ENCODE data around the gene CST11.

CST11 gene

DNA sequence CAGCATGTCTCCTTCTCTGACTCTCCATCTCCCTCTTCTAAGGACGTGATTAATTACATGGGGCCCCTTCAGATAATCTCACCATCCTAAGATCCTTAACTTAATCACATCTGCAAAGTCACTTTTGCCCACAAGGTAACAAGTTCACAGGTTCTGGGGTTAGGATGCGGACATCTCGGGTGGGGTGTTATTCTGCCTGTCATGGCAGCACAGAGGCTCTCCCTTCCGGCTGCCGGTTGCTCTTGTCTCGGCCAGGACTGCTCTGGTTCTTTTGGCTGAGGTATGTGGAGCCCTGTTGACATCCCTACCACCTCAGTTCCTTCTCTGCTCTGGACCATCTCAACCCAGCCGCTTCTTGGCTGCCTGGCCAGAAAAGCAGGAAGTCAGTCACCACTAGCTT lies 4.2 kb upstream of the CST11 start:
- no peak for DNase-seq

DNA sequence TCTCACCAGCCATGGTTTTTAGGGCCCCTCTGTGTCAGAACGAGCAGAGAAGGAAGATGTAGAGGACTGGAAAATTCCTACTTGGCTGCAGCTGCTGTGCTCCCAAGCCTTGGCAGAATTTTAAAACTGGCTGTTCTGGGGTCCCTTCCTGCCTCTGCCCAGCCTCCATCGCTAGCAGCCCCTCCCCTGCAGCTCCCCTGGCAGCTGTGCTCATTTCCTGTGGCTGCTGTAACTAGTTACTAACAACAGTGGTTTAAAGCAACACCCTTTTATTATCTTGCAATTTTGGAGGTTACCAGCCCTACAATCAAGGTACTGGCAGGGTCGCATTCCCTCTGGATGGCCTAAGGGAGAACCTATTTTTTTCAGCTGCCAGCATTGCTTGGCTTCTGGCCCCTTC lies 3.7 kb upstream of the CST11 start:
- in situ Hi-C loops (cut with HindIII; ENCODE audit: low pct_ligation_motif_present, low pct_unique_long_range_greater_than_20kb, low sequenced_read_pairs): no loop called here

More for the DNA sequence above, 4.2 kb upstream of the CST11 start:
- in situ Hi-C loops (cut with HindIII; ENCODE audit: low pct_ligation_motif_present, low pct_unique_long_range_greater_than_20kb, low sequenced_read_pairs): no loop called here

DNA sequence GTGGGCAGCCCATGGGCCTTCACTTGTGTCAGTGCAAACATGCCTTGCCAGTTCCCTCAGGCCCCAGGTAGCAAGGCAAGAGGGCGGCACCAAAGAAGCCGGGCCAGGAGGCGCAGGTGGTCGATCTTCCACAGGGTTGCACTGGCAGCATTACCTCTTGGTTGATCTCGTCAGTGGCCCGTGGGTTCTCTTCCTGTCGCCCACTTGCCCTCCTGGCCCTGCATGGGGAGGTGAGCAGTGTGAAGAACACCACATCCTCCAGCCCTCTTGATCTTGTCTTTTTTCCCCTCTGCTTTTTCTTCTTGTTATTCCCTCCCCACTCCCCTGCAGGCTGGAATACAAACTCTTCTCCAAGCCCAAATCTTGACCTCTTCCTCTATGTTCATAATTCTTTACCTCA lies 3.0 kb upstream of the CST11 start:
- in situ Hi-C loops (cut with HindIII; ENCODE audit: low pct_ligation_motif_present, low pct_unique_long_range_greater_than_20kb, low sequenced_read_pairs): no loop called here
- no peak for DNase-seq

More for the DNA sequence above, 3.7 kb upstream of the CST11 start:
- DNase-seq: no peak

DNA sequence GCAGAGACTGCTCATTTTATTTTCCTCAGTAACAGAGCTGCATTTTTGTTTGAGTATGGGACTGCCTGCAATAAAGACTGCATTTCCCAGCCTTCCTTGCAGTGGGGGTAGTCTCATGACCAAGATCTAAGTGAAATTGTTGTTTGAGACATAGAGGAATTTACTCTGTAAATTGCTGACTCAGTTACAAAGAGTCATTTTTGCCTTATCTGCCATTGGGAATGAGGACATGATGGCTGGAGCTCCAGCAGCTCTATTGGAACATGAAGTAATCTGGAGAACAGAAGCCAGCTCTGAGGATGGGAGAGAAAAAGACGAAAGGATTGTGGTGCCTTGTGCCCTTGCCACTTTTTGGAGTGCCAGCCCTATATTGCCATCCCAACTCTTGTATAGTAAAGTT lies 2.1 kb upstream of the CST11 start:
- DNase-seq: no peak
- in situ Hi-C loops (cut with HindIII; ENCODE audit: low pct_ligation_motif_present, low pct_unique_long_range_greater_than_20kb, low sequenced_read_pairs): no loop called here

DNA sequence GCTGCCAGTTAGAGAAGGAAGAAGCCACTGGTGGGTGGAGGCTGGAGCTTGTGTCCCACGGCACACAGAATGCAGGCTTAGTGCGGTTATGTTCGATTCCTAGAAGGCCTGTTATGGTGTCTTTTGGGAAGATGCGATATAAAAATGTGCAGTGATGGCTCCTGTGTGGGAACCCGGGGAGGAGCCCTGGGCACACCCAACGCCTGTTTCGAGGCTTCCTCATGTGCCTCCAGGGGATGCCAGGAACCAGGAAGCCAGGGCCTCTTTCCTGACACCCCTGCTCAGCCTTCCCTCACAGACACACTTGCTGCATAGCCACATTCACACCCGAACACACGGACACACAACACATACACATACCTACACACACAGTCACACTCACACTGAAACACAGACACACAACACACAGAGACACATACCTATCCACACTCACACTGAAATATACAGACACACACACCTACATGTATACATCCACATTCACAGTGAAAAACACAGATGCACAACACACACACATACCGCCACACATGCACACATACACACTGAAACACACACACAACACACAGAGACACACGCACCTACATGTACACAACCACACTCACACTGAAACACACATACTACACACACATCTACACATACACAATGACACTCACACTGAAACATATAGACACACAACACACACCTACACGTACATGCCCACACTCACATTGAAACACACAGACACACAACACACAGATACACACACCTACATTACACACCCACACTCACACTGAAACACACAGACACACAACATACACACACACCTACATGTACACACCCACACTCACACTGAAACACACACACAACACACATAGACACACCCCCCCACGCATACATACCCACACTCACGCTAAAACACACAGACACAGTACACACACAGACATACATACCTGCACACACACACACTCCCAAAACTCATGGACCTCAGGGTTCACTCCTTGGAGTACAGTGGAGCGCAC lies 1.2 kb upstream of the CST11 start:
- in situ Hi-C loops (cut with HindIII; ENCODE audit: low pct_ligation_motif_present, low pct_unique_long_range_greater_than_20kb, low sequenced_read_pairs): no loop called here
- DNase-seq: no peak

DNA sequence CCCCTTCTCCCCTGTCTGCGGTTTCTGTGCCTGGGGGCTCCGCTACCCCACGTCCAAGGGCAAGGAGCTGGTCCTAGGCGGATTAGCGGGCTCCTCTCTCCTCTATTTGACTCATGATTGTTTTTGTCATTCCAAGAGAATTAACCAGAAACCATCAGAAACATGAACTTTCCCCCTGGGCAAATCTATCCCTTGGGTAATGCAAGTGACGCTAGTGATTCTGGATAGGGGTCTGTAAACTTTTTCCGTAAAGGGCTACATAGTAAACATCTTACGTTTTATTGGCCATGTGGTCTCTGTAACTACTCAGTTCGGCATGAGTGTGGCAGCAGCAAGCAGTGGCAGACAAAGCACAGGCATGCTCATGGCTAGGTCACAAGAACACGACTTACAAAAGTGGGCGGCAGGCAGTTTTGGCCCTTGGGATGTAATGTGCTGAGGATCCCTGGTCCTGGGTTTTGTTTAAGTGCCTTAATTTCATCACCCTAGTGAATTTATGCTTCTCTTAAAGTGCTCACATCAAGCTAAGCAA lies 654 bp downstream of the CST11 start:
- in situ Hi-C loops (cut with HindIII; ENCODE audit: low pct_ligation_motif_present, low pct_unique_long_range_greater_than_20kb, low sequenced_read_pairs): no loop called here
- DNase-seq: no peak

DNA sequence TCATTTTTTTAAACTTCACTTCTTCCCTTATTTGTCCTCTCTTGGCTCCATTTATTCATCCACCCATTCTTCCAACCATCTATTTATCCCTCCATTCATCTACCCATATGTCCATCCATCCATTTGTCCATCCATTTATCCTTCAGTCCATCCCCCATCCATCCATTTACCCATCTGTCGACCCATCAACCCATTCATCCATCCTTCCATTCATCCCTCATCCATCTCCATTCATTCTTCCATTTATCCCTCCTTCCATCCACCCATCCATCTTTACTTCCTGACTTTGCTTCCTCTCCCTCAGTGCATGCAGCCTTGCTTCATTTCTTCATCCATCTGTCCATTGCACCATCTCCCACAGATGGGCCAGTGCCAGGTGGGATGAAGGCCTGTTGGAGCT lies 1.8 kb downstream of the CST11 start:
- DNase-seq: no peak
- in situ Hi-C loops (cut with HindIII; ENCODE audit: low pct_ligation_motif_present, low pct_unique_long_range_greater_than_20kb, low sequenced_read_pairs): no loop called here

DNA sequence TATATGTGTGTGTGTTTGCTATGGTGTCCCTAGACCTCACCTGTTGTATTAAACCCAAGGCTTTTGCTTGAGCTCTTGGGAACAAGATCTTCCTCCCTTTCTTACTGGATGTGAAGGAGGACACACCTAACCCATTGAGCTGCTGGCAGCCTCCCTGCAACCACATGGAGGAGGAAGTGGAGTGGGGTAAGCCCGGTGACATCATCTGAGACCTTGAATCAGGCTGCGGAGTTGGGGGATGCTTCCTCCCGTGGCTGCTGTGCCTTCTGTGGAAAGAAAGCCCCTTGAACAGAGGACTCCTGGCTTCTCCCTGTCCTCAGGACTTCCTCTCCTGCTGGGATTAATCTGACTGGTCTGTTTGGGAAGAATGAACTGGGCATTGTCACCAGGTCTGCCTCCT lies 3.3 kb downstream of the CST11 start:
- no peak for DNase-seq
- in situ Hi-C loops (cut with HindIII; ENCODE audit: low pct_ligation_motif_present, low pct_unique_long_range_greater_than_20kb, low sequenced_read_pairs): no loop called here

DNA sequence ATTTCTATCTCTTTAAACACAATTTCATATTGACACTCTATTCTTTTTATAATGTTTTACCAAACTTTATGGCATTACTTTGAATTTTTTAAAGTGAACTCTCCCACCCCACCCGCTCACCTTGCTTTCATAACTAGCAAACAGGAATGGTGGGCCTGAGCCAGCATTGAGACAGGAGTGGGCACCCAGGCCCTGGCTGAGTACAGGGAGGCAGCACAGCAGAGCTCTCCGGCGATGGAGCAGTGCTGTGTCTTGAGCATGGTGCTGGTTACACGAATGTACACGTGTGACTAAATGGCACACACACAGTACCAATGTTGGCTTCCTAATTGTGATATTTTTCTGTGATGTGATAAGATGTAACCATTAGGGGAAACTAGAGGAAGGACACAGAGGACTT lies 4.5 kb downstream of the CST11 start:
- in situ Hi-C loops (cut with HindIII; ENCODE audit: low pct_ligation_motif_present, low pct_unique_long_range_greater_than_20kb, low sequenced_read_pairs): no loop called here
- DNase-seq: no peak

DNA sequence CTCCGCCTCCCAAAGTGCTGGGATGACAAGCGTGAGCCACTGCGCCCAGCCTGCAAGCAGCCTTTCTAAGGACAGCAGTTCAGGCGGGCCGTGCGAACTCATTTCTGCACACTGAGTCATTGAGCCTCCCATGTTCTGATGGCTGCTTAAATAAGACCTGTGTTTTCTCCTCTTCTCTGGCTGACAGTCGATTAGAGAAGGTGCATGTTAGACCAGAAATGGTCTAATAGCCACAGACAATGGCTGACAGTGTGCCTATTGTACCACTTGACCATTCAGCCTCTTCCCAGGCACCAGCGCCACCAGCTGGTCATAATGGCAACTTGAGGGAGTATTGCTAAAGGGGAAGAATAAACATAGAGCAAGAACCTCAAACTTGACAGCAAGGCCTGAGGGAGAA lies 6.2 kb downstream of the CST11 start:
- peak; percentile 37 for DNase-seq
- in situ Hi-C loops (cut with HindIII; ENCODE audit: low pct_ligation_motif_present, low pct_unique_long_range_greater_than_20kb, low sequenced_read_pairs): no loop called here

DNA sequence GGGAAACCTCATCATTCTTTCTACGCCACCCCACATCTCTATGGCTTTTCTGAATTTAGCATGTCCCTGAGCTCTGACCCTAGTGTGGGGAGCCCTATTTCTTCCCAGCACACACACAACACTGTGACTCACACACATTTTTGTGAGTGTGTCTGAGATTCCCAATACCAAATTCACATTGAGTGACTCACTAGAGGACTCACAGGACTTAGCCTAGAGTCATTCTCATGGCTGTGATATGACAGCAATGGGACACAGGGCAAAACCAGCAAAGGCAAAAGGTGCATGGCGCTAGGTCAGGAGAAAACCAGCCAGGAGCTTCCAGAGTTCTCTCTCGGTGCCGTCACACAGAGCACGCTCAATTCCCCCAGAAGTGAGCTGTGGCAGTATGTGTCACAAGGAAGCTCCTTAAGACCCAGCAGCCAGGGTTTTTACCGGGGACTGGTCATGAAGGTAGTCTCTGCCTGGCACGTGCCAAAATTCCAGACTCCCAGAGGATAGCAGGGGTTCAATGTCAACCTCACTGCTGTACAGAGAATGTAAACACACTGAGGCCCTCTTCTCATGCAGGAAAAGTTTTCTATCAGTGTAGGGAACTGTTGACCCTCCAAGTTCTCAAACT lies 7.0 kb downstream of the CST11 start:
- DNase-seq: peak; percentile 40
- in situ Hi-C loops (cut with HindIII; ENCODE audit: low pct_ligation_motif_present, low pct_unique_long_range_greater_than_20kb, low sequenced_read_pairs): no loop called here

DNA sequence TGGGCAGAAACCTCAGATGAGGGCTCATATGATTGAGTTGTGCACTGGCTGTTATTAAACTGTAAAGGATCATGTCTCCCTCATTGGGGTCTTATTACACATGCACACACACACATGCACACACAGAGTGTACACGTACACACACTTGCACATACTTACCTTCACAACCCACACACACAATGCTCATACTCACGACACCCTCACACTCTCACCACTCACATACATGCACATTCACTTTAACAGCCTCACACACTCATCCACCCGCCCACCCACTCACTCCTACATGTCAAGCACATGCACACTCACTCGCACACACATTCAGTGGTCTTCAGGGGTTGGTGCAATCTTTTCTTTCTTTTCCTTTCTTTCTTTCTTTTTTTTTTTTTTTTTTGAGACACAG lies 7.8 kb downstream of the CST11 start:
- no peak for DNase-seq
- in situ Hi-C loops (cut with HindIII; ENCODE audit: low pct_ligation_motif_present, low pct_unique_long_range_greater_than_20kb, low sequenced_read_pairs): no loop called here

DNA sequence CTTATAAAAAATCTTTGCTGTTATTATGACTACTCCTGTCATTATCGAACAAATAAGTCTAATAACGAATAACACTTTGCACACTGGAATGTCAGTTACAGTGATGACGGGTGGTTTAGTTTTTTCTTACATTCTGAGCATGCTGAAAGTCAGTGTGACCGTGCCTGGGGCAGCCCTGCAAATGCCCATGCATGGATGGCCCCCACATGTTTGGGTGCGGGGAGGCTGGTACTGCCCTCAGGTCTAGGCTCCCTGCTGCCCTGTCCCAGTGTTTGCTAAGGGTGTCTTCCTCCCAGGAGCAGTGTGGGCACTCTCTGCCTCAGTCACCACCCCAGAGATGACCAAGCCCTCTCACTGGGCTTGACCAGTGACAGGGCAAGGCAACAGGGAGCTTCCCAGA lies 10.2 kb downstream of the CST11 start:
- in situ Hi-C loops (cut with HindIII; ENCODE audit: low pct_ligation_motif_present, low pct_unique_long_range_greater_than_20kb, low sequenced_read_pairs): no loop called here
- DNase-seq: no peak

DNA sequence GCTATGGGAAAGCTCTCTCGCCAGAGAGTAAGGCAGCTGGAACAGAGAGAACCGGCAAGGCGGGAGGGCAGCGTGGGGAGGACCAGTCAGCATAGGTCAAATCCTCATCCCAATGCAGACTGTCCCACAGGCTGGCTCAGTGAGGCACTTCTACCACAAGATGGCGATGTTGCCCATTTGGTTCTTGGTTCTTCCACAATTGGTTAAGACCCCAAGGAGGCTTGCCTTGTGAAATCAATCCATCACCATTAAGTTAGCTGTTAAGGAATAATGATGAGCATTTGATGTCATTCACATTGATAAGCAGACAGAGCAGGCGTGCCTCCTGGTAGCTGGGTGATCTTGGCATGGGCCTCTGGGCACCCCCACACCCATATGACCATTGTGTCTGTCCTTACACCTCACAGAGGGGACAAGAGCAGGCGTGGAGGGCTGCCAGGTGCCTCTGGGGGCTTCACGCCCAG lies 10.8 kb downstream of the CST11 start:
- DNase-seq: peak; percentile 68
- in situ Hi-C loops (cut with HindIII; ENCODE audit: low pct_ligation_motif_present, low pct_unique_long_range_greater_than_20kb, low sequenced_read_pairs): no loop called here

DNA sequence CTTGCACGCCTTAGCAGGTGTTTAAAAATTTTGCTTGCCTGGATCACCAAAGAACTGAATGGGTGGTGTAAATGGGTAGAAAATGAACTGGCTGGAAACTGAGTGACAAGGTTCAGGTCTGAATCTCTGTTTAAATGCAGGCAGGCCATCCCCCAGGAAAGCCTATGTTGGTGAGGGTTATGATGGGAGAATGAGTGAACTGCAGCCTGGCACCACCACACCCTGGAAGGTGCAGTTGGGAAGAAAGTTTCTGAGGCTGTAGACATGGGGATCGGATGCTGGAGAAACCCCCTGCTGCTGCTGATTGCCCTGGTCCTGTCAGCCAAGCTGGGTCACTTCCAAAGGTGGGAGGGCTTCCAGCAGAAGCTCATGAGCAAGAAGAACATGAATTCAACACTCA lies 12.7 kb downstream of the CST11 start:
- no peak for DNase-seq
- in situ Hi-C loops (cut with HindIII; ENCODE audit: low pct_ligation_motif_present, low pct_unique_long_range_greater_than_20kb, low sequenced_read_pairs): no loop called here

DNA sequence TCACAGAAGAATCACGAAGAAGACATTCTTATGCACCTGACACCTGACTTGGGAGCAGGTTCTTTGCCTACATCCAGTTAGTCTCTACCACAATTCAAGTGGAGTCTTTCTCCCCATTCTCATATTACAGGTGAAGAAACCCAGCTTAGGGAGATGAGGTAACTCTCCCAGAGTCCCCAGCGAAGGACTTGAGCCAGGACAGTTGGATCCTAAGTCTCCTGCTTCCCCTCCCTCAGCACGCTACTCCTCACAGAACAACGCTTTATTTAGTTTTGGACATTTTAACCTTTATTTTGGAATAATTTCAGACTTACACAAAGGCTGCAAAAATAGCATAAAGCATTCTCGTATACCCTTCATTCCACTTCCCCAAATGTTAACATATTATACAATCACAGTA lies 14.0 kb downstream of the CST11 start:
- in situ Hi-C loops (cut with HindIII; ENCODE audit: low pct_ligation_motif_present, low pct_unique_long_range_greater_than_20kb, low sequenced_read_pairs): no loop called here
- no peak for DNase-seq

DNA sequence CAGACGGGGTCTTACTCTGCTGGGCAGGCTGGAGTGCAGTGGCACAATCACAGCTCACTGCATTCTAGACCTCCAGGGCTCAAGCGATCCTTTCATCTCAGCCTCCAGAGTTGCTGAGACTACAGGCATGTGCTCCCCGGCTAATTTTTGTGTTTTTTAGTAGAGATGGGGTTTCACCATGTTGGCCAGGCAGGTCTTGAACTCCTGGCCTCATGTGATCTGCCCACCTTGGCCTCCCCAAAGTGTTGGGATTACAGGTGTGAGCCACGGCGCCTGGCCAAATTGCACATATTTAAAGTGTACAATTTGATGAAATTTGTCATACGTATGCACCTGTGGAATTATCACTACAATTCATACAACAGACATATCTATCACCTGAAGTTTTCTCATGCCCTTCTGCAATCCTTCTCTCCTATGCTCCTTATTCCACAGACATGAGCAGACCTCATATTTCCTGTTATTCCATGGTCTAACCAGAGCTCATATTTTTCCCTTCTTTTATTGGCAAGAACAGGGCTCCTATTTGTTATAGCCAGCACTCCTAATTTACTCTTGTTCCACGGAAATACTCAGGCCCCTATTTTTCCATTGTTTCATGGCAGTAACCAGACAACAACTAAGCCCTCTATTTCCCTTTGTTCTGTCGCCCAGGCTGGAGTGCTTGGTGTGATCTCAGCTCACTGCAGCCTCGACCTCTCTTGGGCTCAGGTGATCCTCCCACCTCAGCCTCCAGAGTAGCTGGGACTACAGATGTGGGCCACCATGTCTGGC lies 15.4 kb downstream of the CST11 start:
- DNase-seq: no peak
- in situ Hi-C loops (cut with HindIII; ENCODE audit: low pct_ligation_motif_present, low pct_unique_long_range_greater_than_20kb, low sequenced_read_pairs): no loop called here

DNA sequence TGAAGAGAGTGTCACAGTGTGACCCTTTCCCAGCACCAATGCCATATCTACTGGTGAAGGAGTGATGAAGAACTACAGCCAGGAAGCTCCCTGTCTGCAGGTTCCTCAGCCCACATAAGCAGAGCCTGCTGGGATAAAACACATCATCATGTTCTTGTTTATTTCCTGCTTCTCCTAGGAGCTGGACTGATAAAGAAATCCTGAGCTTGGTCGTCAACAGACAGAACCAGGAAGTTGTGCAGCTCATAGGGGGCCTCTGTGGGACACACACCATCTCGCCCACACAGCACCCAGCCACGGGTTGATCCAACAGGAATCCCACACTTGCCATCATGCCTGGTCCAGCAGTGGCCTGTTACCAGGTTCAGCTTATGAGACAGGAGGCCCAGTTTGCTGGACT lies 16.0 kb downstream of the CST11 start:
- in situ Hi-C loops (cut with HindIII; ENCODE audit: low pct_ligation_motif_present, low pct_unique_long_range_greater_than_20kb, low sequenced_read_pairs): no loop called here
- no peak for DNase-seq
